ENCODE results near the gene NDUFV2. TPM values are rescaled to one million over a fixed set of nuclear protein-coding genes. Genes with fewer than 3 reads are reported as not detected.

Gene NDUFV2
- total RNA-seq, 1 donor from 2014 or later, result 381 TPM

GRCh38 chr18:9094307-9095226, 7.9 kb upstream of the NDUFV2 start:
- DNase-seq (ENCODE audit: low spot score), result peak; percentile 47
- Mint-ChIP-seq H3K27ac (peak overlapping the region; percentile 100), H3K36me3 (ENCODE audit: low read depth) (peaks cover 11% of the 10 kb centered on the region), H3K4me3 (peak overlapping the region; percentile 66), H3K9me3 (peaks cover 3% of the 10 kb centered on the region), H3K4me1 (ENCODE audit: low read depth) (peaks cover 75% of the 10 kb centered on the region), H3K27me3 (ENCODE audit: insufficient read depth) (no peaks in the 10 kb centered on the region)
- intact Hi-C loops (cut with micrococcal nuclease), result loop anchor here (1.0 to 2.0 kb wide), 5 partner anchors 8 to 42 kb away; partner anchors contain the start of genes ANKRD12 and NDUFV2

DNA sequence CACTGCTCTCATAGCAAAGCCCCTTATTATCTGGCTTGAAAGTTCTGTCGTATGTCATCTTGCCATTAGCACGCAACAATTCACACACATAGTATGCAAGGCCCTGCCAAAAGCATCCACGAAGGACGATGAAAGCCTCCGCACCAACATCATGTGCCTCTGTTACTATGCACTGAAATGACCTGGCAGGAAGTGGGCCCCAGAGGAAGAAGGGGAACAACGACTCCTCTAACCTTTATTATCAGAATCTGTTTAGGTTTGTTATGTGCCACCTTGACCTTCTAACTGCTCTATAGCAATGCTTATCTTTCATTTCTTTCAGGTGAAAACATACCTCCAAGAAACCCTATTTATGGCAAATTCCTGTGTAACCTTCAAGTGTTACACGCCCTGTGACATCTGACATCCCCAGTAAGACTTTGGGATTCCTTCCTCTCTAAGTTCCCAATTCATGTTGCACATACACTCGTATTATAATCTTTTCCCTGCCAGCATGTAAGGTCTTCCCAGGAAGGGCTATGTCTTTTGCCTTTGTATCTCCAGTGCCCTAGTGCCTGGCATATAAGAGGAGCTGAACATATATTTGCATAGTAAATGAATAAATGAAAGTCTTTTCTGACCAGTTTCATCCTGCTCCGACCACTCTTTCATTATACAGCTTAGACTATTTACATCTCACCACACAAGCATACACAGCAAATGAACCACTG, 7.0 kb upstream of the NDUFV2 start:
- Mint-ChIP-seq H3K36me3 (ENCODE audit: low read depth) (peaks cover 10% of the 10 kb centered on the region), H3K4me3 (peak overlapping the region; percentile 66), H3K4me1 (ENCODE audit: low read depth) (peaks cover 71% of the 10 kb centered on the region), H3K9me3 (peaks cover 3% of the 10 kb centered on the region), H3K27me3 (ENCODE audit: insufficient read depth) (no peaks in the 10 kb centered on the region), H3K27ac (peak overlapping the region; percentile 100)
- intact Hi-C loops (cut with micrococcal nuclease), result loop anchor here (1.0 to 2.0 kb wide), 2 partner anchors 13 to 41 kb away; partner anchors contain the start of gene ANKRD12
- peak; percentile 61 for DNase-seq (ENCODE audit: low spot score)

GRCh38 chr18:9096007-9096371, 6.5 kb upstream of the NDUFV2 start:
- DNase-seq (ENCODE audit: low spot score), result no peak
- H3K36me3 Mint-ChIP-seq (ENCODE audit: low read depth), result peaks cover 7% of the 10 kb centered on the region
- peak overlapping the region; percentile 100 for H3K27ac Mint-ChIP-seq
- peak overlapping the region; percentile 66 for H3K4me3 Mint-ChIP-seq
- H3K9me3 Mint-ChIP-seq, result peaks cover 3% of the 10 kb centered on the region
- H3K4me1 Mint-ChIP-seq (ENCODE audit: low read depth), result peaks cover 71% of the 10 kb centered on the region
- intact Hi-C loops (cut with micrococcal nuclease), result no loop called here
- H3K27me3 Mint-ChIP-seq (ENCODE audit: insufficient read depth), result no peaks in the 10 kb centered on the region

- no peaks in the 10 kb centered on the region for H3K27me3 Mint-ChIP-seq (ENCODE audit: insufficient read depth)
- peaks cover 68% of the 10 kb centered on the region for H3K4me1 Mint-ChIP-seq (ENCODE audit: low read depth)
- H3K36me3 Mint-ChIP-seq (ENCODE audit: low read depth), result peaks cover 5% of the 10 kb centered on the region
- H3K27ac Mint-ChIP-seq, result peak overlapping the region; percentile 74
- DNase-seq (ENCODE audit: low spot score), result no peak
- intact Hi-C loops (cut with micrococcal nuclease), result no loop called here
- H3K9me3 Mint-ChIP-seq, result no peaks in the 10 kb centered on the region
- H3K4me3 Mint-ChIP-seq, result no peak overlapping the region
Measured at GRCh38 chr18:9096685-9097084, 5.8 kb upstream of the NDUFV2 start.

DNA sequence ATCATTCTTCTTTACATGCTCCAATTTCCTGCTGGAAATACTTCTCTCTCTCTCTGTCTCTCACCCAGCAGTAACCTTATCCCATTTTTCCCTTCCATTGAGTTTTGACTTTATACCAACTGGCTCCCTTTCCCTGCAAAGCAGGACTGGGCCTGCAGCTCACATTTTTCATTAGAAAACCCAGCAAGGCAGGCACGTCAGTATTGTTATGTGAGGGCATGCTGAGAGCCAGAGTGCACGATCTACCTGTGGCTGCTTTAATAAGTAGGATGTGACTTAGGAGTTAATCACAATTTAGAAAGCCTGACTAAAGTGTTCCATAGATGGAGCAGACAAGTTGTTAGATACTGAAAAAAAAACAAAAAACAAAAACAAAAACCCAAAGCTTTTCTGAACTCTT, 5.2 kb upstream of the NDUFV2 start:
- peaks cover 68% of the 10 kb centered on the region for H3K4me1 Mint-ChIP-seq (ENCODE audit: low read depth)
- peak overlapping the region; percentile 67 for H3K4me3 Mint-ChIP-seq
- intact Hi-C loops (cut with micrococcal nuclease), result no loop called here
- peaks cover 7% of the 10 kb centered on the region for H3K36me3 Mint-ChIP-seq (ENCODE audit: low read depth)
- no peak for DNase-seq (ENCODE audit: low spot score)
- H3K9me3 Mint-ChIP-seq, result no peaks in the 10 kb centered on the region
- no peaks in the 10 kb centered on the region for H3K27me3 Mint-ChIP-seq (ENCODE audit: insufficient read depth)
- peak overlapping the region; percentile 97 for H3K27ac Mint-ChIP-seq

DNA sequence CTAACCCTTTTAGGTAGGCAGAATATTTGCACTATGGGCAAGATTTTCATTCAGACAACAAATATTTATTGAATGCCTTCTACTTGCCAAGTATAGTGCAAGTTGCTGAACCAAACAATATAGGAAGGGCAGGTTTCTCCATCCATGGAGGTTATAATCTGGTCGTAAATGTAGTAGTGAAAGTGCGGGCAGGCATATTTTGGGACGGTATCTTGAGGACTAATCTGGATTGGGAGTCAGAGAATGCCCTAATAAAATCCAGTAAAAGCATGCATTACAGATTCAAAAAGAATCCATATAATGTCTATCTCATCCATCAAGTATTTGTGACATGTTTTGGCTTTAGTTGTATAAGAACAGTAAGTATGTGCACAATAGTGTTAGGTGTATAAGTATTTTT, 1.7 kb upstream of the NDUFV2 start:
- Mint-ChIP-seq H3K36me3 (ENCODE audit: low read depth) (peaks cover 34% of the 10 kb centered on the region), H3K9me3 (no peaks in the 10 kb centered on the region), H3K27me3 (ENCODE audit: insufficient read depth) (no peaks in the 10 kb centered on the region), H3K4me1 (ENCODE audit: low read depth) (peaks cover 60% of the 10 kb centered on the region), H3K4me3 (peak overlapping the region; percentile 48), H3K27ac (peak overlapping the region; percentile 73)
- intact Hi-C loops (cut with micrococcal nuclease), result loop anchor here (1.0 to 5.0 kb wide), 2 partner anchors 9 to 812 kb away; partner anchors contain the start of gene VAPA
- DNase-seq (ENCODE audit: low spot score), result no peak

GRCh38 chr18:9101730-9102507, 580 bp upstream of the NDUFV2 start:
- H3K27ac Mint-ChIP-seq, result peak overlapping the region; percentile 98
- H3K4me3 Mint-ChIP-seq, result peak overlapping the region; percentile 95
- H3K4me1 Mint-ChIP-seq (ENCODE audit: low read depth), result peaks cover 63% of the 10 kb centered on the region
- H3K27me3 Mint-ChIP-seq (ENCODE audit: insufficient read depth), result no peaks in the 10 kb centered on the region
- no peaks in the 10 kb centered on the region for H3K9me3 Mint-ChIP-seq
- no peak for DNase-seq (ENCODE audit: low spot score)
- intact Hi-C loops (cut with micrococcal nuclease), result loop anchor here (1.0 to 5.0 kb wide), 7 partner anchors 8 to 810 kb away; partner anchors contain the start of genes ANKRD12 and VAPA
- H3K36me3 Mint-ChIP-seq (ENCODE audit: low read depth), result peaks cover 43% of the 10 kb centered on the region

- H3K36me3 Mint-ChIP-seq (ENCODE audit: low read depth), result peaks cover 50% of the 10 kb centered on the region
- H3K27me3 Mint-ChIP-seq (ENCODE audit: insufficient read depth), result no peaks in the 10 kb centered on the region
- intact Hi-C loops (cut with micrococcal nuclease), result loop anchor here (5.0 kb wide), 1 partner anchor 809 kb away; the partner anchor contains the start of gene VAPA
- peak overlapping the region; percentile 95 for H3K4me3 Mint-ChIP-seq
- H3K9me3 Mint-ChIP-seq, result no peaks in the 10 kb centered on the region
- H3K4me1 Mint-ChIP-seq (ENCODE audit: low read depth), result peaks cover 67% of the 10 kb centered on the region
- no peak for DNase-seq (ENCODE audit: low spot score)
- peak overlapping the region; percentile 98 for H3K27ac Mint-ChIP-seq
Measured at GRCh38 chr18:9103376-9103873, 926 bp downstream of the NDUFV2 start.

GRCh38 chr18:9104244-9104901, 1.9 kb downstream of the NDUFV2 start:
- no peak for DNase-seq (ENCODE audit: low spot score)
- Mint-ChIP-seq H3K27me3 (ENCODE audit: insufficient read depth) (no peaks in the 10 kb centered on the region), H3K4me3 (peak overlapping the region; percentile 95), H3K36me3 (ENCODE audit: low read depth) (peaks cover 52% of the 10 kb centered on the region), H3K9me3 (no peaks in the 10 kb centered on the region), H3K27ac (peak overlapping the region; percentile 98), H3K4me1 (ENCODE audit: low read depth) (peaks cover 75% of the 10 kb centered on the region)
- intact Hi-C loops (cut with micrococcal nuclease), result loop anchor here (5.0 kb wide), 1 partner anchor 808 kb away; the partner anchor contains the start of gene VAPA

GRCh38 chr18:9105420-9105819, 2.9 kb downstream of the NDUFV2 start:
- Mint-ChIP-seq H3K4me1 (ENCODE audit: low read depth) (peaks cover 80% of the 10 kb centered on the region), H3K27me3 (ENCODE audit: insufficient read depth) (no peaks in the 10 kb centered on the region), H3K27ac (peak overlapping the region; percentile 98), H3K36me3 (ENCODE audit: low read depth) (peaks cover 57% of the 10 kb centered on the region), H3K4me3 (peak overlapping the region; percentile 95), H3K9me3 (no peaks in the 10 kb centered on the region)
- intact Hi-C loops (cut with micrococcal nuclease), result no loop called here
- no peak for DNase-seq (ENCODE audit: low spot score)

DNA sequence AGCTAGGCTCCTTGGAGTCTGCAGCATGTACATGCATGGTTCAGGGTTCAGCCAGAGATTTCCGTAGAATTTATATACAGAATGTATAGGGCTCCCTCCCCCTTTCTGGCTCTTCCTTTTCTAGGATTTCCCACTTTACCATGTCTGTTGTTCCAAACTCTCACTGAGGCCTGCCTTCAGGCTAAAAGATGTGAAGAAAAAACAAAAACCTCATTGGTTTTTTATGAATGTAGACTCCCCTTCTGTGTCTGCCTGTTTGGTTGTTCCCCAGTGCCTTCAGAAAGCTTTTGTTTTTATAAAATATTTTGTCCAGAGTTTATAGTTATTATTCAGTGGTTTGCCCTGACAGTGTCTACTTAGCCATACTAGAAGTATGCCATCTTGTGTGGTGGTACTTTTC, 3.6 kb downstream of the NDUFV2 start:
- Mint-ChIP-seq H3K27me3 (ENCODE audit: insufficient read depth) (no peaks in the 10 kb centered on the region), H3K4me1 (ENCODE audit: low read depth) (peaks cover 81% of the 10 kb centered on the region), H3K9me3 (no peaks in the 10 kb centered on the region), H3K4me3 (peak overlapping the region; percentile 95), H3K36me3 (ENCODE audit: low read depth) (peaks cover 57% of the 10 kb centered on the region), H3K27ac (peak overlapping the region; percentile 98)
- DNase-seq (ENCODE audit: low spot score), result no peak
- intact Hi-C loops (cut with micrococcal nuclease), result no loop called here

Measured in activated T-helper 1 cell treated with anti-CD3 and anti-CD28 coated beads, Interleukin-12 subunit alpha, Interleukin-12 subunit beta, Interleukin-2, Interleukin-4 antibody, amounts not matched to agents 30 ng/mL and 10 ng/mL and 1 ng/mL, durations not matched to agents 14 hours and 24 hours and 36 hours (primary cell).